ENCODE data around the gene FBXL3. TPM values are rescaled to one million over a fixed set of nuclear protein-coding genes. Genes with fewer than 3 reads are reported as not detected.

Gene FBXL3
- total RNA-seq, 1 donor from 2014 or later: 37.2 TPM

DNA sequence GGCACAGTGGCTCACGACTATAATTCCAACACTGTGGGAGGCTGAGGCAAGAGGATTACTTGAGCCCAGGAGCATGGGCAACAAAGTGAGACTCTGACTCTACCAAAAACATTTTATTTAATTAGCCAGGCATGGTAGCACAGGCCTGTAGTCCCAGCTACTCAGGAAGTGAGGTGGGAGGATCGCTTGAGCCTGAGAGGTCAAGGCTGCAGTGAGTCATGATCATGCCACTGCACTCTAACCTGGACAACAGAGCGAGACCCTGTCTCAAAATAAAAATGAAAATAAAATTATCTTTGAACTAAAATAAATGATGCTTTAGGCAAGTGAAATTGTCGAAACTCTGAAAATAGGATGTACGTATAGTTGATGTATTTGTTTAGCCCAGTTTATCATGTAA, 43.3 kb downstream of the FBXL3 start:
- peaks cover 23% of the 10 kb centered on the region for H3K27me3 ChIP-seq (ENCODE audit: insufficient read depth, low read length)
- no peaks in the 10 kb centered on the region for H3K4me1 Mint-ChIP-seq (ENCODE audit: low read depth, unreplicated experiment)

DNA sequence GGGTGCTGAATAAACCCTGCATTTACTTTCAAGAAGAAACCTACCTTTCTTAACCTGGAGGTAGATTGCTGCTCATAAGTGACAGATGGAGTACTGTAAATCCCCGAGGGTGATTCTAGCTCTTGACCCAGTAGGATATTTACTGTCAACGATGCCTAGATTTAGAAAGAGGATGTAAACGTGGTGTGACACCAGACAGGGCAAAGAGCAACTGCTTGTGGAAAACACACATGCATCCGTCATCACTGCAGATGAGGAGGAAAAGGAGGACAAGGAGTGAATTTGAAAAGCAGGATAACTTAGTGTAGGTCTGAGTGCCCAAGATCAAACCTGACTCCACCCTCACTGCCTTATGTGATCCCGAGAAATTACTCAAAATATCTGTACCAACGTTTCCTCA, 44.9 kb downstream of the FBXL3 start:
- no peaks in the 10 kb centered on the region for H4K20me1 ChIP-seq (ENCODE audit: insufficient read depth, low read length)
- no peak overlapping the region for H3K9ac ChIP-seq (ENCODE audit: low read length)
- Mint-ChIP-seq H3K27ac (ENCODE audit: unreplicated experiment) (no peak overlapping the region), H3K4me3 (ENCODE audit: unreplicated experiment) (no peak overlapping the region), H3K9me3 (ENCODE audit: unreplicated experiment) (no peaks in the 10 kb centered on the region), H3K4me1 (ENCODE audit: low read depth, unreplicated experiment) (no peaks in the 10 kb centered on the region), H3K27me3 (ENCODE audit: low read depth, unreplicated experiment) (peaks cover 39% of the 10 kb centered on the region), H3K36me3 (ENCODE audit: low read depth, unreplicated experiment) (no peaks in the 10 kb centered on the region)
- H3K4me1 ChIP-seq (ENCODE audit: insufficient read depth, low read length): peaks cover under 1% of the 10 kb centered on the region
- no peak overlapping the region for H3K27ac ChIP-seq (ENCODE audit: low read depth, low read length)
- H3K4me2 ChIP-seq (ENCODE audit: low read length): no peak overlapping the region
- DNase-seq (ENCODE audit: low read depth) (no peak), FAIRE-seq (no peak)
- H2AFZ ChIP-seq (ENCODE audit: low read depth, low read length): no peak overlapping the region
- TF ChIP-seq, protein P1, sequence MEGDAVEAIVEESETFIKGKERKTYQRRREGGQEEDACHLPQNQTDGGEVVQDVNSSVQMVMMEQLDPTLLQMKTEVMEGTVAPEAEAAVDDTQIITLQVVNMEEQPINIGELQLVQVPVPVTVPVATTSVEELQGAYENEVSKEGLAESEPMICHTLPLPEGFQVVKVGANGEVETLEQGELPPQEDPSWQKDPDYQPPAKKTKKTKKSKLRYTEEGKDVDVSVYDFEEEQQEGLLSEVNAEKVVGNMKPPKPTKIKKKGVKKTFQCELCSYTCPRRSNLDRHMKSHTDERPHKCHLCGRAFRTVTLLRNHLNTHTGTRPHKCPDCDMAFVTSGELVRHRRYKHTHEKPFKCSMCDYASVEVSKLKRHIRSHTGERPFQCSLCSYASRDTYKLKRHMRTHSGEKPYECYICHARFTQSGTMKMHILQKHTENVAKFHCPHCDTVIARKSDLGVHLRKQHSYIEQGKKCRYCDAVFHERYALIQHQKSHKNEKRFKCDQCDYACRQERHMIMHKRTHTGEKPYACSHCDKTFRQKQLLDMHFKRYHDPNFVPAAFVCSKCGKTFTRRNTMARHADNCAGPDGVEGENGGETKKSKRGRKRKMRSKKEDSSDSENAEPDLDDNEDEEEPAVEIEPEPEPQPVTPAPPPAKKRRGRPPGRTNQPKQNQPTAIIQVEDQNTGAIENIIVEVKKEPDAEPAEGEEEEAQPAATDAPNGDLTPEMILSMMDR (IDR thresholded peaks at IDR 0.05; ENCODE audit: insufficient read depth, low read depth, low read length): no peak
- TF ChIP-seq EZH2 (IDR thresholded peaks at IDR 0.05; ENCODE audit: insufficient read depth, low read length): no peak
- H3K36me3 ChIP-seq (ENCODE audit: insufficient read depth, low read length): no peaks in the 10 kb centered on the region
- H3K27me3 ChIP-seq (ENCODE audit: insufficient read depth, low read length): peaks cover 32% of the 10 kb centered on the region
- no peak overlapping the region for H3K4me3 ChIP-seq (ENCODE audit: insufficient read depth, low read depth, low read length)
- no peaks in the 10 kb centered on the region for H3K9me3 ChIP-seq (ENCODE audit: insufficient read depth, low read depth, low read length)
- no peaks in the 10 kb centered on the region for H3K79me2 ChIP-seq (ENCODE audit: insufficient read depth, low read length)

More for the DNA sequence above, 43.3 kb downstream of the FBXL3 start:
- Mint-ChIP-seq H3K27me3 (ENCODE audit: low read depth, unreplicated experiment) (peaks cover 39% of the 10 kb centered on the region), H3K36me3 (ENCODE audit: low read depth, unreplicated experiment) (no peaks in the 10 kb centered on the region), H3K4me3 (ENCODE audit: unreplicated experiment) (no peak overlapping the region), H3K27ac (ENCODE audit: unreplicated experiment) (no peak overlapping the region), H3K9me3 (ENCODE audit: unreplicated experiment) (no peaks in the 10 kb centered on the region)
- no peak for DNase-seq (ENCODE audit: low read depth)
- Histone ChIP-seq H3K27ac (ENCODE audit: low read depth, low read length) (no peak overlapping the region), H3K4me2 (ENCODE audit: low read length) (no peak overlapping the region), H3K4me1 (ENCODE audit: insufficient read depth, low read length) (no peaks in the 10 kb centered on the region), H2AFZ (ENCODE audit: low read depth, low read length) (no peak overlapping the region), H4K20me1 (ENCODE audit: insufficient read depth, low read length) (no peaks in the 10 kb centered on the region), H3K9me3 (ENCODE audit: insufficient read depth, low read depth, low read length) (no peaks in the 10 kb centered on the region), H3K36me3 (ENCODE audit: insufficient read depth, low read length) (no peaks in the 10 kb centered on the region), H3K9ac (ENCODE audit: low read length) (no peak overlapping the region), H3K79me2 (ENCODE audit: insufficient read depth, low read length) (no peaks in the 10 kb centered on the region), H3K4me3 (ENCODE audit: insufficient read depth, low read depth, low read length) (no peak overlapping the region)
- no peak for FAIRE-seq
- TF ChIP-seq, protein P1 (IDR thresholded peaks at IDR 0.05; ENCODE audit: insufficient read depth, low read depth, low read length): no peak
- no peak for TF ChIP-seq EZH2 (IDR thresholded peaks at IDR 0.05; ENCODE audit: insufficient read depth, low read length)

DNA sequence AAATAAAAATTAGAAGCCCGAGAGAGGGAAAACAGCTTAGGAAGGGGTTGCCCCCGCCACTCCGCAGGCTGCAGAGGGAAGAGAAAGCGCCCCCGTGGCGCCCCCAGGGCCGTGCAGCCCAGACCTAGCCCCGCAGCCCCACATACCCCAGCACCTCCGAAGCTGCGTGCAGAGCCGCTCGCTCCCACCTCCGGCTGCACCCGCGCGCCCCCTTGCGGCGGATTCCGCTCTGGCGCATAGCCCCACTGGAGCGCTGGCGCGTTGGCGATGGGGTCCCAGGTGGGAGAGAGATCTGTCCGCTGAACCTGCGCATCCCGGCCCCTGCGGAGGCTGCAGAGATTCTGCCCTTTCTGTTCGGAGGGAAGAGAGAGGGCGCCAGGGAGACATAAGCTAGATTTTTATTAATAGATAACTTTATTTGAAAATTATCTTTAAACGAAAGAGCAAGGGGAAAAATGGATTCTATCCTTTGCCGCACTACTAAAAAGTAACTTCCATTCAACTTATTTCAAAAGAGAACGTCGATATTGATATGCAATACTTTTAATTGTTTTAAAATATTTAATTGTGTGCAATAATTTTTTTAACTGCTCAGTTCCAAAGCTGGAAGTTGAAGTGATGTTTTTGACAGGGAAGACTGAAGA, 46.8 kb downstream of the FBXL3 start:
- Mint-ChIP-seq H3K27me3 (ENCODE audit: low read depth, unreplicated experiment) (peaks cover 23% of the 10 kb centered on the region), H3K9me3 (ENCODE audit: unreplicated experiment) (no peaks in the 10 kb centered on the region), H3K4me1 (ENCODE audit: low read depth, unreplicated experiment) (peaks cover 3% of the 10 kb centered on the region), H3K27ac (ENCODE audit: unreplicated experiment) (no peak overlapping the region), H3K4me3 (ENCODE audit: unreplicated experiment) (no peak overlapping the region), H3K36me3 (ENCODE audit: low read depth, unreplicated experiment) (no peaks in the 10 kb centered on the region)
- FAIRE-seq (no peak), DNase-seq (ENCODE audit: low read depth) (peak; percentile 11)
- H3K27ac ChIP-seq (ENCODE audit: low read depth, low read length): no peak overlapping the region
- peaks cover 3% of the 10 kb centered on the region for H3K4me1 ChIP-seq (ENCODE audit: insufficient read depth, low read length)
- no peaks in the 10 kb centered on the region for H3K9me3 ChIP-seq (ENCODE audit: insufficient read depth, low read depth, low read length)
- TF ChIP-seq, protein P1 (IDR thresholded peaks at IDR 0.05; ENCODE audit: insufficient read depth, low read depth, low read length): peak; percentile 68
- TF ChIP-seq EZH2 (IDR thresholded peaks at IDR 0.05; ENCODE audit: insufficient read depth, low read length): no peak
- no peaks in the 10 kb centered on the region for H3K36me3 ChIP-seq (ENCODE audit: insufficient read depth, low read length)
- H3K27me3 ChIP-seq (ENCODE audit: insufficient read depth, low read length): peaks cover 32% of the 10 kb centered on the region
- no peaks in the 10 kb centered on the region for H3K79me2 ChIP-seq (ENCODE audit: insufficient read depth, low read length)
- H3K4me2 ChIP-seq (ENCODE audit: low read length): peak overlapping the region; percentile 70
- no peaks in the 10 kb centered on the region for H4K20me1 ChIP-seq (ENCODE audit: insufficient read depth, low read length)
- H2AFZ ChIP-seq (ENCODE audit: low read depth, low read length): peak overlapping the region; percentile 42
- H3K9ac ChIP-seq (ENCODE audit: low read length): no peak overlapping the region
- no peak overlapping the region for H3K4me3 ChIP-seq (ENCODE audit: insufficient read depth, low read depth, low read length)
